Mesothelial cell of epicardium (in vitro differentiated cells): Measurements from ENCODE around the gene F11R. TPM values are rescaled to one million over a fixed set of nuclear protein-coding genes. Genes with fewer than 3 reads are reported as not detected.
"Not testable (repeated sequence)": the region's sequence is repeated elsewhere in the genome, so short reads cannot be mapped to it uniquely, and the experiment has no call there.

Experiments used
- DNase-seq, 2 experiments: peaks; one replicate each; pipeline ENCODE4 v3.0.0; 2021; ENCODE audit warnings: low spot score in 2 of 2; ENCODE audit not compliant: unreplicated experiment in 2 of 2
- H3K27ac Mint-ChIP-seq: 2 replicates; pipeline ENCODE4 v1.8.0; 2021; ENCODE audit warnings: mixed read lengths
- H3K27me3 Mint-ChIP-seq: 2 replicates; pipeline ENCODE4 v1.8.0; 2021; ENCODE audit warnings: low read depth, mixed read lengths
- H3K36me3 Mint-ChIP-seq: 2 replicates; pipeline ENCODE4 v1.8.0; 2021; ENCODE audit warnings: mixed read lengths
- H3K4me1 Mint-ChIP-seq: 2 replicates; pipeline ENCODE4 v1.8.0; 2021; ENCODE audit warnings: mixed read lengths
- H3K4me3 Mint-ChIP-seq: 2 replicates; pipeline ENCODE4 v1.8.0; 2021; ENCODE audit warnings: mild to moderate bottlenecking, moderate library complexity, mixed read lengths
- H3K9me3 Mint-ChIP-seq: 2 replicates; pipeline ENCODE4 v1.8.0; 2021; ENCODE audit warnings: mixed read lengths
- total RNA-seq: library from RNA; stranded (reverse); gene quantifications from 3 replicates; pipeline ENCODE4 v1.2.1, GENCODE V29; 2021
- TF ChIP-seq, protein P1 (sequence below): fragments of 200-600 bp; sonication (generic); IDR thresholded peaks from one replicate; pipeline ENCODE4 v1.5.0; 2021; ENCODE audit warnings: antibody characterized with exemption; ENCODE audit not compliant: unreplicated experiment

The F11R gene
- total RNA-seq, 1 donor from 2014 or later, result 114 TPM

DNA sequence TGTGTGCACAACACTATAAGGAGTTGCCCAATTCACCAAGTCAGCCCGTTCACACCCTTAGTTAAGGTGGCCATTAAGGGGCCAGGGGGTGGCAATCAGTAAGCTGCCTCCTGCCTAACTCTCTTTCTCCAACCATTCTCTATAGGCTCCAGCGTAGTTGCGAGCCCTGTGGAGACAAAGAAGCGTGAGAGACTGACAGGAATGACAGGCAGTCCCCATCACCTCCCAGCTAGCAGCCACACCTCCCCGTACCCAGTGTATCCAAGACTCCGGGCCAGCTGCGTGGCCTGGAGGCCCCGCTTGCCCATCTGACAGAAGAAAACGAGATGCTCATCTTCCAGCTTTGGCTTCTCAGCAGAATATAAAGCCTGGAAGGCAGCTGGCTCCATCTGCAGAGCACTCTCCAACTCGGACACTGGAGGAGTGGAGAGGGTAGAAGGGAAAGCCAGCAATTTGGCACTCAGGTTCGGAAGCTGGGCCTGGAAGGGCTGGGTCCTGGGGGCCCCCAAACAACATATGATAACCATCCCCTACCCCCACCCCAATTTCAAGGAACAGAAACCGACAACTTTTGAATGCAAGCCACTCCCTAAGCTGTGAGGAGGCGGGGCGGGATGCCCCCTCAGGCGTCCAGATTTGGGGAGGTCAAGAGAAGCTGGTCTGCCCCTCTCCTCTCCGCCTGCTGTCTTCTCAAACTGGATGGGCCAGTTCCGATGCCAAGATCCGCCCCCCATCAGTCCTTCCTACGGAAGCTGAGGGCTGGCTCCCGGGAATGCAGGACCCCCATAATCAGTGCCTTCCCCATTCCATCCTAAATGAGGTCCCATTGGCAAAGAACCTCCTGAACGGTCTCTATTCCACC, 16.9 kb upstream of the F11R start:
- H3K4me3 Mint-ChIP-seq, result peak overlapping the region; percentile 79
- TF ChIP-seq, protein P1, sequence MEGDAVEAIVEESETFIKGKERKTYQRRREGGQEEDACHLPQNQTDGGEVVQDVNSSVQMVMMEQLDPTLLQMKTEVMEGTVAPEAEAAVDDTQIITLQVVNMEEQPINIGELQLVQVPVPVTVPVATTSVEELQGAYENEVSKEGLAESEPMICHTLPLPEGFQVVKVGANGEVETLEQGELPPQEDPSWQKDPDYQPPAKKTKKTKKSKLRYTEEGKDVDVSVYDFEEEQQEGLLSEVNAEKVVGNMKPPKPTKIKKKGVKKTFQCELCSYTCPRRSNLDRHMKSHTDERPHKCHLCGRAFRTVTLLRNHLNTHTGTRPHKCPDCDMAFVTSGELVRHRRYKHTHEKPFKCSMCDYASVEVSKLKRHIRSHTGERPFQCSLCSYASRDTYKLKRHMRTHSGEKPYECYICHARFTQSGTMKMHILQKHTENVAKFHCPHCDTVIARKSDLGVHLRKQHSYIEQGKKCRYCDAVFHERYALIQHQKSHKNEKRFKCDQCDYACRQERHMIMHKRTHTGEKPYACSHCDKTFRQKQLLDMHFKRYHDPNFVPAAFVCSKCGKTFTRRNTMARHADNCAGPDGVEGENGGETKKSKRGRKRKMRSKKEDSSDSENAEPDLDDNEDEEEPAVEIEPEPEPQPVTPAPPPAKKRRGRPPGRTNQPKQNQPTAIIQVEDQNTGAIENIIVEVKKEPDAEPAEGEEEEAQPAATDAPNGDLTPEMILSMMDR, result no peak
- DNase-seq, result peak in 1 of 2 experiments; percentile 50
- H3K4me1 Mint-ChIP-seq, result peaks cover 18% of the 10 kb centered on the region
- H3K9me3 Mint-ChIP-seq, result no peaks in the 10 kb centered on the region
- no peaks in the 10 kb centered on the region for H3K27me3 Mint-ChIP-seq
- peak overlapping the region; percentile 94 for H3K27ac Mint-ChIP-seq
- H3K36me3 Mint-ChIP-seq, result peaks cover 20% of the 10 kb centered on the region

DNA sequence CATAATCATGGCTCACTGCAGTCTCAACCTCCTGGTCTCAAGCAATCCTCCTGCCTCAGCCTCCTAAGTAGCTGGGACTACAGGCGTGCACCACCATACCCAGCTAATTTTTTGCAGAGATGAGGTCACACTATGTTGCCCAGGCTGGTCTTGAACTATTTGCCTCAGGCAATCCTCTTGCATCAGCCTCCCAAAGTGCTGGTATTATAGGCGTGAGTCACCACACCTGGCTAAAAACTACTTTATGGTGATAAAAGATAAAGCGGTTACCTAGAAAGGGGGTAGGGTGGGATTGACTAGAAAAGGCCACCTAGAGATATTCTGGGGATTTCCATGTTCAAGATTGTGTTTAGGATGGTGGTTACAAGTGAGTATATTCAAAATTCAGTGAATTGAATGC, 12.8 kb upstream of the F11R start:
- Mint-ChIP-seq H3K4me1 (peaks cover 30% of the 10 kb centered on the region), H3K27me3 (no peaks in the 10 kb centered on the region), H3K36me3 (peaks cover 2% of the 10 kb centered on the region), H3K4me3 (no peak overlapping the region), H3K9me3 (no peaks in the 10 kb centered on the region), H3K27ac (no peak overlapping the region)
- no peak for DNase-seq
- TF ChIP-seq, protein P1, result no peak

DNA sequence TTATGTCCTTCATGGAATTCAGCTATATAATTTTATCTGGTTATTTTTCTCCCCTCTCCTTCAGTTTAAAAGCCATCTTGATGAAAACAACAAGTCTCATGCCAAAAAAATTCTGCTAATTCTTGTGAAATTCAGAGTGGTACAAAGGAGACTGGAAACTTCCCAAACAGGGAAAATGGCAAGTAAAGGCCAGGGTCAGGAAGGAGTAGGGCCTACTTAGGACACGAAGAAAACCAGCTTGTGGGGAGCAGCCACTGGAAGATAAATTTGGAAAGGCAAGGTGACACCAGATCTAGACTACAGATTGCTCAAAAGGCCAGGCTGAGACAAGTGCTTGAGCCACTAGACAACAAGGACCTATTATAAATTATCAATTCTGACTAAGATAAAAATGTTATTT, 11.5 kb upstream of the F11R start:
- TF ChIP-seq, protein P1, result no peak
- Mint-ChIP-seq H3K4me1 (peaks cover 21% of the 10 kb centered on the region), H3K36me3 (peaks cover 2% of the 10 kb centered on the region), H3K27ac (peak overlapping the region; percentile 51), H3K4me3 (no peak overlapping the region), H3K27me3 (no peaks in the 10 kb centered on the region), H3K9me3 (no peaks in the 10 kb centered on the region)
- DNase-seq, result no peak

DNA sequence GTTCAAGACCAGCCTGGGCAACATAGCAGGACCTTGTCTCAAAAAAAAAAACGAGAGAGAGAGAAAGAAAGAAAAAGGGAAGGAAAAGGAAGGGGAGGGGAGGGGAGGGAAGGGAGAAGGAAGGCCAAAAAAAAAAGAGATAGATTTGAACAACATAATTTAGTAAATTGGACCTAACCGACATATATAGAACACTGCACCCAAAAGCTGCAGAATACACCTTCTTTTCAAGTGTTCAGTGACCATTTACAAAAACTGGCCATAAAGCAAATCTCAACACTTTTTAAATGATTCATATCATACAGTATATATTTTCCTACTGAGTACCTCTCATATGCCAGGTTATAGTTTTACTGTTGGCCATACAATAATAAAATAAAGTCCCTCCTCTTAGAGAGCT, 10.9 kb upstream of the F11R start:
- Mint-ChIP-seq H3K27ac (peak overlapping the region; percentile 87), H3K27me3 (no peaks in the 10 kb centered on the region), H3K4me1 (peaks cover 16% of the 10 kb centered on the region), H3K36me3 (peaks cover 2% of the 10 kb centered on the region), H3K9me3 (no peaks in the 10 kb centered on the region), H3K4me3 (no peak overlapping the region)
- TF ChIP-seq, protein P1, result no peak
- DNase-seq, result no peak

- H3K4me1 Mint-ChIP-seq, result peaks cover 16% of the 10 kb centered on the region
- not testable (repeated sequence) for H3K27ac Mint-ChIP-seq, H3K9me3 Mint-ChIP-seq, H3K36me3 Mint-ChIP-seq, H3K27me3 Mint-ChIP-seq, H3K4me3 Mint-ChIP-seq, DNase-seq
Observed at GRCh38 chr1:161029466-161029865, 8.5 kb upstream of the F11R start.

DNA sequence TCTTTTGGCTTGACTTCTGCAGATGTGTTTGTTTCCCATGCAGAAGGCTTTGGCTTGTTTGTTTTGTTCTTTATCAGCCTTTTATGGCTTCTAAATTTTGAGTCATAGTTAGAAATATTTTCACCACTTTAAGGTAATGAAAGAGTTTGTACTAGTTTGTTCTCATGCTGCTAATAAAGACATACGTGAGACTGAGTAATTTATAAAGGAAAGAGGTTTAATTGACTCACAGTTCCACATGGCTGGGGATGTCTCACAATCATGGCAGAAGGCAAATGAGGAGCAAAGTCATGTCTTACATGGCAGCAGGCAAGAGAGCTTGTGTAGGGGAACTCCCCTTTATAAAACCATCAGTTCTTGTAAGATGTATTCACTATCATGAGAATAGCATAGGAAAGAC, 6.0 kb upstream of the F11R start:
- not testable (repeated sequence) for H3K27me3 Mint-ChIP-seq, H3K4me3 Mint-ChIP-seq, H3K27ac Mint-ChIP-seq, H3K4me1 Mint-ChIP-seq, DNase-seq, H3K9me3 Mint-ChIP-seq, H3K36me3 Mint-ChIP-seq

DNA sequence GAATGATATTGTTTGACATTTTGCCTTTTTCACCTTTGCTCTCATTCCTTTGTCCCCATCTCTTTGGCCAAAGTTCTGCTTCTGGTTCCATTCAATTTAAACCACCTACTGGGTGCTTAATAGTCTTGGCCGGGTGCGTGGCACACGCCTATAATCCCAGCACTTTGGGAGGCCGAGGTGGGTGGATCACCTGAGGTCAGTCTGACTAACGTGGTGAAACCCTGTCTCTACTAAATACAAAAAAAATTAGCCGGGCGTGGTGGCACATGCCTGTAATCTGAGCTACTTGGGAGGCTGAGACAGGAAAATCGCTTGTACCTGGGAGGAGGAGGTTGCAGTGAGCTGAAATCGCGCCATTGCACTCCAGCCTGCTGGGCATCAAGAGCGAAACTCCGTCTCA, 1.5 kb upstream of the F11R start:
- not testable (repeated sequence) for H3K36me3 Mint-ChIP-seq, H3K9me3 Mint-ChIP-seq, DNase-seq, H3K27me3 Mint-ChIP-seq
- peaks cover 35% of the 10 kb centered on the region for H3K4me1 Mint-ChIP-seq
- H3K27ac Mint-ChIP-seq, result peak overlapping the region; percentile 100
- H3K4me3 Mint-ChIP-seq, result peak overlapping the region; percentile 41
